NT2/D1 (cell line): ENCODE measurements around the gene GTF3C5.

Experiments
- DNase-seq: peaks from one replicate; pipeline ENCODE4 v3.0.0-alpha.2; 2011; ENCODE audit warnings: low read depth, low spot score
- H3K27me3 ChIP-seq: 2 replicates; pipeline ENCODE4 v1.6.0; 2011; ENCODE audit warnings: mild to moderate bottlenecking; ENCODE audit not compliant: insufficient read length, insufficient read depth
- H3K36me3 ChIP-seq: 2 replicates; pipeline ENCODE4 v1.6.1; 2011; ENCODE audit warnings: mild to moderate bottlenecking, low read length, mixed read lengths; ENCODE audit not compliant: insufficient read depth, insufficient read length
- H3K4me1 ChIP-seq: 2 replicates; pipeline ENCODE4 v1.5.1; 2011; ENCODE audit not compliant: insufficient read depth, insufficient read length
- H3K4me3 ChIP-seq: 2 replicates; pipeline ENCODE4 v1.5.1; 2011; ENCODE audit warnings: low read depth; ENCODE audit not compliant: insufficient read length
- H3K9ac ChIP-seq: 2 replicates; pipeline ENCODE4 v1.6.0; 2011; ENCODE audit warnings: low read depth; ENCODE audit not compliant: insufficient read length
- H3K9me3 ChIP-seq: 2 replicates; pipeline ENCODE4 v1.5.1; 2011; ENCODE audit warnings: mild to moderate bottlenecking, low read length; ENCODE audit not compliant: insufficient read depth
- SUZ12 ChIP-seq: IDR thresholded peaks from 2 replicates; pipeline ENCODE4 v1.6.1; 2011; ENCODE audit not compliant: insufficient read length, insufficient read depth; ENCODE audit errors: extremely low read depth
- YY1 ChIP-seq: IDR thresholded peaks from 2 replicates; pipeline ENCODE4 v1.6.1; 2011; ENCODE audit not compliant: insufficient read length, insufficient read depth
- ZNF274 ChIP-seq: IDR thresholded peaks from 2 replicates; pipeline ENCODE4 v1.6.1; 2011; ENCODE audit warnings: mild to moderate bottlenecking, low read depth, low read length

Gene GTF3C5

DNA sequence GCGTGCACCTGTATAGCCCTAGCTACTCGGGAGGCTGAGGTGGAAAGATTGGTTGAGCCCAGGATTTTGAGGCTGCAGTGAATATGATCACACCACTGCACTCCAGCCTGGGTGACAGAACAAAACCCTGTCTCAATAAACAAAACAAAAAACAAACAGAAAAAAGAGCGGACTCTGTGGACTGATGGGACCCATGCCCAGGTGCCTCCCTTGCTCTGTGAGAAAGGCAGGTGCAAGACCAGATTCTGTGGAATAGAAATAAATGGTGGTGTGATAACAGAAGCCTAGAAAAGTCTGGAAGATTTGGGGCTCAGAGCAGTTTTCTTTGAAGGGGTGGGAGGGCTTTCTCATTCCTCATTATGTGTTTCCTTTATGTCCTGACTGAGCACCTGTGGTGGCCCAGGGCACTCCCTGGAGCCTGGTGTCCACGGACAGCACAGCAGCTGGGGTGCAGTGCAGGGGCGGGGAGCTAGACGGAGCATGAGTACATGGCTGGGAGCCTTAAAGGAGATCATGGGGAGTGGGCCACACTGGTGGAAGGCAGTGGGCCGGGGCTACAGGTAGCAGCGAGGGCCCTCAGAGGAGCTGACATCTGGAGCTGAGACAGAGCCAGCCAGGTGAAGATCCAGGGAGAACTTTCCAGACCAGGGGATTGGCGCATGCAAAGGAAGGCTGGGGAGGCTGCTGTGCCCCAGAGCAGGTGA is 15.6 kb downstream of the GTF3C5 start:
- TF ChIP-seq SUZ12 (no peak), ZNF274 (no peak), YY1 (no peak)
- Histone ChIP-seq H3K4me1 (peaks cover 5% of the 10 kb centered on the region), H3K27me3 (no peaks in the 10 kb centered on the region), H3K4me3 (no peak overlapping the region), H3K9me3 (no peaks in the 10 kb centered on the region), H3K9ac (no peak overlapping the region), H3K36me3 (peaks cover 94% of the 10 kb centered on the region)
- DNase-seq = no peak

DNA sequence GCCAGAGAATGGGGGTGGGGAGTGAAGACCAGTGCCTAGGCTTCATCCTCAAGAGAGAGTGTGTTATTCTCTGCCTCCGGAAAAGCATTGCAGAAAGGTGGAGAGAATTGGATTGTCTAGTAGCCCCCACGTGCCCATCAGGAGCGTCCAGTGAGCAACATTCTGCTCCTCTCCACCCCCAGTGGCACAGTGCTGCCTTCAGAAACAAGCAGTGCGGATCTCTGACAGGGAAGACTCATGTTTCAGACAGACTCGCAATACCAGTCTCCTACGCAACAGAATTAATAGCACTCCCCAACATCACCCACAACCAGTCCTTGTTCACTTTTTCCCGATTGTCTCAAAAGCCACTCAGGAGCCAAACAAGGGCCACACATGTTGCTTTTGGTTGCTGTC is 16.1 kb downstream of the GTF3C5 start:
- no peak for DNase-seq
- no peak overlapping the region for H3K9ac ChIP-seq
- peaks cover 5% of the 10 kb centered on the region for H3K4me1 ChIP-seq
- no peak overlapping the region for H3K4me3 ChIP-seq
- H3K9me3 ChIP-seq = no peaks in the 10 kb centered on the region
- no peaks in the 10 kb centered on the region for H3K27me3 ChIP-seq
- H3K36me3 ChIP-seq = peaks cover 94% of the 10 kb centered on the region
- no peak for TF ChIP-seq YY1
- no peak for TF ChIP-seq ZNF274
- no peak for TF ChIP-seq SUZ12

DNA sequence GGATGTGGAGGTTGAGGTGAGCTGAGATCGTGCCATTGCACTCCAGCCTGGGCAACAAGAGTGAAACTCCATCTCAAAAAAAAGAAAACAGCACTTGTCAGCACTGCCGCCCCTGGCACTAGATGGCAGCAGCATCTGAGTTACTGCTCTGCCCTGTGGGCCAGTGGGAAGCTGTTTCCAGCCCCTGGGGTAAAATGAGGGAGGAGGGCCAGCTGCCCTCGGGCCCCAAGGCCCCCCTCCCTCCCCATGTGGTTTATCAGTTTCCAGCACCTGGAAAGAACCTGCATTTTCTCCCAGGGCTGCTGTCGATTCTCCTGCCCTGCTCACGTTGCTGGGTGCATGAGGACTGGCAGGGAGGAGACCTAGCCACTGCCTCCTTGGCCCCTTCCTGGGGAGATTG is 17.8 kb downstream of the GTF3C5 start:
- H3K27me3 ChIP-seq = no peaks in the 10 kb centered on the region
- H3K4me1 ChIP-seq = peaks cover 5% of the 10 kb centered on the region
- H3K36me3 ChIP-seq = peaks cover 91% of the 10 kb centered on the region
- TF ChIP-seq SUZ12 (no peak), ZNF274 (no peak), YY1 (no peak)
- DNase-seq = no peak
- no peak overlapping the region for H3K9ac ChIP-seq
- H3K4me3 ChIP-seq = no peak overlapping the region
- H3K9me3 ChIP-seq = no peaks in the 10 kb centered on the region

DNA sequence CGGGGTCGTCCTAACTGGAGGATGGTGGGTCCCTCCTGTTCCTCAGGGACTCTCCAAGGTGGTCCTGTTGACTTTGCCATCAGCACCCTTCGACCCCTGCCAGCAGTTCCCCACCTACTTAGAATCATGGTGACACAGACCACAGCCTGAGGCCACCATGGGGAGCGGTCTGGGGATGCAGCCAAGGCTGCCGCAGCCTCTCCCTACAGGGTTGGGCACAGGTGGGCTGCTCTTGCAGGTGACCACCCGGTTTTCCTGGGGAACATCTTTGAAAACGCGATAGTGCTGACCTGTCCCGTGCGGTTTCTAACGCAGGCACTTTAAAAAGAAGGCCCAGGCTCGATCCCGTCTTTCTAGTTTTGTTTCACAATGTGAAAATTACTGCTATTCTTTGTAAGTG is 18.2 kb downstream of the GTF3C5 start:
- no peak for DNase-seq
- TF ChIP-seq SUZ12 (no peak), ZNF274 (no peak), YY1 (no peak)
- Histone ChIP-seq H3K27me3 (no peaks in the 10 kb centered on the region), H3K4me3 (no peak overlapping the region), H3K4me1 (peaks cover 5% of the 10 kb centered on the region), H3K36me3 (peaks cover 91% of the 10 kb centered on the region), H3K9me3 (no peaks in the 10 kb centered on the region), H3K9ac (no peak overlapping the region)

- no peak overlapping the region for H3K9ac ChIP-seq
- no peaks in the 10 kb centered on the region for H3K27me3 ChIP-seq
- TF ChIP-seq SUZ12 (no peak), YY1 (no peak), ZNF274 (no peak)
- no peaks in the 10 kb centered on the region for H3K9me3 ChIP-seq
- no peak overlapping the region for H3K4me3 ChIP-seq
- DNase-seq = no peak
- H3K4me1 ChIP-seq = peaks cover 5% of the 10 kb centered on the region
- peaks cover 91% of the 10 kb centered on the region for H3K36me3 ChIP-seq
These were observed 19.3 kb downstream of the GTF3C5 start for GRCh38 chr9:133050142-133050541.

- DNase-seq = no peak
- H3K36me3 ChIP-seq = peaks cover 91% of the 10 kb centered on the region
- no peak overlapping the region for H3K4me3 ChIP-seq
- no peaks in the 10 kb centered on the region for H3K9me3 ChIP-seq
- peaks cover 5% of the 10 kb centered on the region for H3K4me1 ChIP-seq
- H3K27me3 ChIP-seq = no peaks in the 10 kb centered on the region
- no peak overlapping the region for H3K9ac ChIP-seq
- TF ChIP-seq SUZ12 (no peak), YY1 (no peak), ZNF274 (no peak)
These were observed 20.0 kb downstream of the GTF3C5 start for GRCh38 chr9:133050781-133051180.

DNA sequence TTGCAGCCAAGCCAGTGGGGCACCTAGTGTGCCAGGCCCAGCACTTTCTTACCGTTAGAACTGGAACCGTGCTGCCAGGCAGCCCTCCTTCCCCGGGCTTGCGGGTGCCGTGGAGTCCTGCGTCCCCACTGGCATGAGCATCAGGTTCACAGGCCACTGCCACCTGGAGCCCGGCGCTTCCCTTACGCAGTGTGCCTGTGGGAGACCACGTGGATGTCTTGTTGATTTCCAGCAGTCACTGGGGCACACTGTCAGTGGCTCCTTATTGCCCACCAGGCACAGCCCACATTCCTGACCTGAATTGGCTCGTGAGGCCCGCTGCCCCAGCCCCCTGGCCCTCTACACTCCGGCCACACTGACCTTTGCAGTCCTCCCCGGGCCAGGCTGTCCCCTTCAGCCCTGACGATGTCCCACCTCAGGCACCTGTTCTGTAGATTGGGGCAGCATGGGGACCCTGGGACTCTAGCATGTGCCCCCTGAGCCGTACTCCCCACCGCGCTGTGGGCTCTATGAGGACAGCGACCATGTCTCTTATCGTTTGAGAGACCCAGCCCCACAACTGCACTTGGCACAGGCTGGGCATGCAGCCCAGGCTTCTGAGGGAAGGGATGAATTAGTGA is 20.6 kb downstream of the GTF3C5 start:
- no peaks in the 10 kb centered on the region for H3K9me3 ChIP-seq
- no peaks in the 10 kb centered on the region for H3K27me3 ChIP-seq
- H3K4me3 ChIP-seq = no peak overlapping the region
- peaks cover 91% of the 10 kb centered on the region for H3K36me3 ChIP-seq
- no peak overlapping the region for H3K9ac ChIP-seq
- peaks cover 5% of the 10 kb centered on the region for H3K4me1 ChIP-seq
- no peak for DNase-seq
- TF ChIP-seq YY1 (no peak), ZNF274 (no peak), SUZ12 (no peak)
